SK-N-SH (cell line): Measurements from ENCODE around the gene PRKG1. TPM values are rescaled to one million over a fixed set of nuclear protein-coding genes. Genes with fewer than 3 reads are reported as not detected.

Experiments used
- CTCF ChIA-PET: fragments of 300-600, 350-600 bp; formaldehyde crosslinking; extraction: SDS; loops from one replicate; lab custom pipeline; 2021; lab: Yijun Ruan, JAX
- POLR2A ChIA-PET: fragments of 350-600 bp; sonication (Branson Sonifier 250); formaldehyde crosslinking; extraction: SDS; loops from one replicate; lab custom pipeline; 2020; ENCODE audit warnings: antibody characterized with exemption, inconsistent platforms; lab: Yijun Ruan, JAX
- DNase-seq: peaks from one replicate; pipeline ENCODE4 v3.0.0; 2012
- H2AFZ ChIP-seq: fragments of 200-600 bp; sonication (generic); 2 replicates; pipeline ENCODE4 v1.8.1; 2016; ENCODE audit warnings: antibody characterized with exemption, mild to moderate bottlenecking, low read depth
- H3F3A ChIP-seq: fragments of 200-600 bp; sonication (generic); replicated peaks from 2 replicates; pipeline ENCODE3; 2016; ENCODE audit warnings: antibody characterized with exemption, mild to moderate bottlenecking; ENCODE audit not compliant: insufficient read depth
- H3K27ac ChIP-seq, 2 experiments: fragments of 200-500 bp in 1 of 2; fragments of 200-600 bp in 1 of 2; sonication (Bioruptor generic) in 1 of 2; sonication (generic), shearing (Covaris generic) in 1 of 2; 2 replicates each; pipeline versions ENCODE4 v1.5.1 to v1.6.1; 2014 to 2016; ENCODE audit warnings: low read depth in 2 of 2, inconsistent platforms in 1 of 2, low read length in 1 of 2, mild to moderate bottlenecking in 1 of 2, mixed read lengths in 1 of 2
- H3K27me3 ChIP-seq: fragments of 200-600 bp; sonication (generic), shearing (Covaris generic); 2 replicates; pipeline ENCODE4 v1.6.1; 2016; ENCODE audit warnings: mixed run types; ENCODE audit not compliant: insufficient read depth
- H3K36me3 ChIP-seq, 2 experiments: fragments of 200-500 bp in 1 of 2; fragments of 200-600 bp in 1 of 2; sonication (Bioruptor generic) in 1 of 2; sonication (generic) in 1 of 2; replicated peaks in 1 of 2; 2 replicates each; pipeline versions ENCODE3 to v1.5.1; 2014 to 2016; ENCODE audit warnings: low read length in 1 of 2, mild to moderate bottlenecking in 1 of 2; ENCODE audit not compliant: insufficient read depth in 2 of 2, control insufficient read depth in 1 of 2
- H3K4me1 ChIP-seq, 2 experiments: fragments of 200-500 bp in 1 of 2; fragments of 200-600 bp in 1 of 2; sonication (Bioruptor generic) in 1 of 2; sonication (generic), shearing (Covaris generic) in 1 of 2; 2 replicates each; pipeline versions ENCODE4 v1.5.1 to v1.6.1; 2014 to 2016; ENCODE audit warnings: low read depth in 1 of 2, low read length in 1 of 2, mixed run types in 1 of 2; ENCODE audit not compliant: insufficient read depth in 2 of 2, control insufficient read depth in 1 of 2
- H3K4me2 ChIP-seq: fragments of 200-600 bp; sonication (generic), shearing (Covaris generic); 2 replicates; pipeline ENCODE4 v1.6.1; 2017; ENCODE audit warnings: mixed run types
- H3K4me3 ChIP-seq, 2 experiments: fragments of 200-500 bp in 1 of 2; fragments of 200-600 bp in 1 of 2; sonication (Bioruptor generic) in 1 of 2; sonication (generic), shearing (Covaris generic) in 1 of 2; 2 replicates each; pipeline versions ENCODE4 v1.5.1 to v1.8.1; 2014 to 2016; ENCODE audit warnings: low read depth in 2 of 2, inconsistent platforms in 1 of 2, low read length in 1 of 2, mild to moderate bottlenecking in 1 of 2, mixed read lengths in 1 of 2, moderate library complexity in 1 of 2
- H3K79me2 ChIP-seq: fragments of 200-600 bp; sonication (generic); 2 replicates; pipeline ENCODE4 v1.8.1; 2017; ENCODE audit warnings: mild to moderate bottlenecking; ENCODE audit not compliant: insufficient read depth
- H3K9ac ChIP-seq: fragments of 200-600 bp; sonication (generic); 2 replicates; pipeline ENCODE4 v1.6.1; 2017; ENCODE audit warnings: mixed run types
- H3K9me2 ChIP-seq: fragments of 200-600 bp; sonication (generic); 2 replicates; pipeline ENCODE4 v1.6.1; 2017; ENCODE audit warnings: mixed run types
- H3K9me3 ChIP-seq: fragments of 200-600 bp; sonication (generic); 2 replicates; pipeline ENCODE4 v1.6.1; 2017; ENCODE audit warnings: mixed run types, mild to moderate bottlenecking, moderate library complexity
- H4K20me1 ChIP-seq: fragments of 200-600 bp; sonication (generic); 2 replicates; pipeline ENCODE4 v1.6.1; 2017; ENCODE audit warnings: mild to moderate bottlenecking, mixed run types; ENCODE audit not compliant: insufficient read depth
- CHD2 ChIP-seq: fragments of 150-350 bp; IDR thresholded peaks from 2 replicates; pipeline ENCODE4 v1.6.1; 2018; ENCODE audit warnings: low read length; ENCODE audit not compliant: partially characterized antibody
- EP300 ChIP-seq, 2 experiments: IDR thresholded peaks; 2 replicates each; pipeline versions ENCODE4 v1.4.0 to v1.6.1; 2012; ENCODE audit warnings: borderline replicate concordance in 1 of 2, low read depth in 1 of 2, low read length in 1 of 2
- EZH2phosphoT487 ChIP-seq: fragments of 200-600 bp; sonication (generic); IDR thresholded peaks from 2 replicates; pipeline ENCODE4 v1.6.1; 2017; ENCODE audit warnings: low read depth, mixed run types, mild to moderate bottlenecking, antibody characterized with exemption, moderate library complexity, borderline replicate concordance
- GATA2 ChIP-seq: sonication (generic); formaldehyde crosslinking; IDR thresholded peaks from 2 replicates; pipeline ENCODE4 v1.5.0; 2020; ENCODE audit warnings: mild to moderate bottlenecking, missing genetic modification reagents
- JUND ChIP-seq: IDR thresholded peaks from 2 replicates; pipeline ENCODE4 v1.4.0; 2012
- MEF2A ChIP-seq: IDR thresholded peaks from 2 replicates; pipeline ENCODE4 v1.4.0; 2012; ENCODE audit warnings: low read depth, borderline replicate concordance
- MXI1 ChIP-seq: IDR thresholded peaks from 2 replicates; pipeline ENCODE4 v1.6.1; 2012; ENCODE audit warnings: mild to moderate bottlenecking, low read depth, low read length, improper control_type of control experiment
- RCOR1 ChIP-seq: fragments of 150-350 bp; IDR thresholded peaks from 2 replicates; pipeline ENCODE4 v1.6.1; 2017; ENCODE audit warnings: antibody characterized with exemption, low read length
- RFX5 ChIP-seq: IDR thresholded peaks from 2 replicates; pipeline ENCODE4 v1.6.1; 2012; ENCODE audit warnings: mild to moderate bottlenecking, improper control_type of control experiment, low read length
- SIN3A ChIP-seq: IDR thresholded peaks from 2 replicates; pipeline ENCODE4 v1.6.1; 2012; ENCODE audit warnings: low read depth, mild to moderate bottlenecking, low read length, moderate library complexity, borderline replicate concordance
- TCF12 ChIP-seq: IDR thresholded peaks from 2 replicates; pipeline ENCODE4 v1.4.0; 2012
- TEAD4 ChIP-seq: IDR thresholded peaks from 2 replicates; pipeline ENCODE4 v1.4.0; 2012; ENCODE audit warnings: mild to moderate bottlenecking, borderline replicate concordance; ENCODE audit not compliant: insufficient read depth
- YY1 ChIP-seq: IDR thresholded peaks from 2 replicates; pipeline ENCODE4 v1.4.0; 2012; ENCODE audit warnings: low read depth, mild to moderate bottlenecking
- WGBS: methylation state at CpG from one replicate; pipeline ENCODE4 v1.1.6; 2017; ENCODE audit warnings: low lambda C conversion rate; 5-methylcytosine and 5-hydroxymethylcytosine counted together
- polyA plus RNA-seq, 3 experiments: library from polyadenylated mRNA; depleted of rRNA; stranded (reverse); fragments of >200 nt; gene quantifications; 2 replicates each; pipeline ENCODE4 v1.2.3, GENCODE V29; 2012
- TF ChIP-seq, protein P1 (sequence below): IDR thresholded peaks from 2 replicates; pipeline ENCODE4 v1.4.0; 2012; ENCODE audit warnings: low read depth
- TF ChIP-seq, protein P2 (sequence below): IDR thresholded peaks from 2 replicates; pipeline ENCODE4 v1.4.0; 2012; ENCODE audit warnings: low read depth, borderline replicate concordance
- TF ChIP-seq, protein P3 (sequence below): fragments of 150-350 bp; IDR thresholded peaks from 2 replicates; pipeline ENCODE4 v1.6.1; 2016; ENCODE audit warnings: mild to moderate bottlenecking, low read depth, low read length
- TF ChIP-seq, protein P4 (sequence below): fragments of 150-350 bp; IDR thresholded peaks from 2 replicates; pipeline ENCODE4 v1.6.1; 2017; ENCODE audit warnings: antibody characterized with exemption, low read length, low read depth, borderline replicate concordance
- TF ChIP-seq, protein P5 (sequence below): IDR thresholded peaks from 2 replicates; pipeline ENCODE4; 2012
- TF ChIP-seq, protein P6 (sequence below): IDR thresholded peaks from 2 replicates; pipeline ENCODE4 v1.4.0; 2012; ENCODE audit warnings: low read depth, borderline replicate concordance

Gene PRKG1
- polyA plus RNA-seq, 1 of the 3 experiments (the other 2 are of a cell fraction) = 4.1 TPM

DNA sequence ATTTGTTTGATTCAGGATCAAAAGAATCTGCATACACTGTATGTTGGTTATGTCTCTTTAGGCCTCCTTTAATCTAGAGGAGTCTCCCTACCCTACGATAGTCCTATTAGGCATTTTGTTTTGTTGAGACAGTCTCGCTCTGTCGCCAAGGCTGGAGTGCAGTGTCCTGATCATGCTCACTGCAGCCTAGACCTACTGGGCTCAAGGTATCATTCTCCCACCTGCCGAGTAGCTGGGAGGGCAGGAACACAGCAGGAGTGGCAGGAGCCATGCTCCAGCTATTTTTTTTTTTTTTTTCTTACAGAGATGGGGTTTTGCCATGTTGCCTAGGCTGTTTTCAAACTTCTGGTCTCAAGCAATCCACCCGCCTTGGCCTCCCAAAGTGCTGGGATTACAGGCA lies 1116.8 kb downstream of the PRKG1 start:
- Histone ChIP-seq H3F3A (no peaks in the 10 kb centered on the region), H3K9me2 (no peaks in the 10 kb centered on the region)
- TF ChIP-seq MEF2A (no peak), GATA2 (CRISPR knock-in tag) (no peak), JUND (no peak), YY1 (no peak), TEAD4 (no peak), EZH2phosphoT487 (no peak), SIN3A (no peak), TCF12 (no peak), MXI1 (no peak), RFX5 (no peak)
- TF ChIP-seq, protein P1, sequence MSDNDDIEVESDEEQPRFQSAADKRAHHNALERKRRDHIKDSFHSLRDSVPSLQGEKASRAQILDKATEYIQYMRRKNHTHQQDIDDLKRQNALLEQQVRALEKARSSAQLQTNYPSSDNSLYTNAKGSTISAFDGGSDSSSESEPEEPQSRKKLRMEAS = no peak
- TF ChIP-seq, protein P2, sequence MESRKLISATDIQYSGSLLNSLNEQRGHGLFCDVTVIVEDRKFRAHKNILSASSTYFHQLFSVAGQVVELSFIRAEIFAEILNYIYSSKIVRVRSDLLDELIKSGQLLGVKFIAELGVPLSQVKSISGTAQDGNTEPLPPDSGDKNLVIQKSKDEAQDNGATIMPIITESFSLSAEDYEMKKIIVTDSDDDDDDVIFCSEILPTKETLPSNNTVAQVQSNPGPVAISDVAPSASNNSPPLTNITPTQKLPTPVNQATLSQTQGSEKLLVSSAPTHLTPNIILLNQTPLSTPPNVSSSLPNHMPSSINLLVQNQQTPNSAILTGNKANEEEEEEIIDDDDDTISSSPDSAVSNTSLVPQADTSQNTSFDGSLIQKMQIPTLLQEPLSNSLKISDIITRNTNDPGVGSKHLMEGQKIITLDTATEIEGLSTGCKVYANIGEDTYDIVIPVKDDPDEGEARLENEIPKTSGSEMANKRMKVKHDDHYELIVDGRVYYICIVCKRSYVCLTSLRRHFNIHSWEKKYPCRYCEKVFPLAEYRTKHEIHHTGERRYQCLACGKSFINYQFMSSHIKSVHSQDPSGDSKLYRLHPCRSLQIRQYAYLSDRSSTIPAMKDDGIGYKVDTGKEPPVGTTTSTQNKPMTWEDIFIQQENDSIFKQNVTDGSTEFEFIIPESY = no peak
- TF ChIP-seq, protein P3, sequence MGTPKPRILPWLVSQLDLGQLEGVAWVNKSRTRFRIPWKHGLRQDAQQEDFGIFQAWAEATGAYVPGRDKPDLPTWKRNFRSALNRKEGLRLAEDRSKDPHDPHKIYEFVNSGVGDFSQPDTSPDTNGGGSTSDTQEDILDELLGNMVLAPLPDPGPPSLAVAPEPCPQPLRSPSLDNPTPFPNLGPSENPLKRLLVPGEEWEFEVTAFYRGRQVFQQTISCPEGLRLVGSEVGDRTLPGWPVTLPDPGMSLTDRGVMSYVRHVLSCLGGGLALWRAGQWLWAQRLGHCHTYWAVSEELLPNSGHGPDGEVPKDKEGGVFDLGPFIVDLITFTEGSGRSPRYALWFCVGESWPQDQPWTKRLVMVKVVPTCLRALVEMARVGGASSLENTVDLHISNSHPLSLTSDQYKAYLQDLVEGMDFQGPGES = no peak
- TF ChIP-seq, all 33 proteins: peak for 0
- Histone ChIP-seq H3K4me3 (no peak overlapping the region), H3K9me3 (no peaks in the 10 kb centered on the region), H3K27ac (no peak overlapping the region), H3K27me3 (no peaks in the 10 kb centered on the region), H3K4me2 (no peak overlapping the region), H3K9ac (no peak overlapping the region), H3K79me2 (no peaks in the 10 kb centered on the region), H3K4me1 (no peaks in the 10 kb centered on the region), H4K20me1 (no peaks in the 10 kb centered on the region), H2AFZ (no peak overlapping the region), H3K36me3 (no peaks in the 10 kb centered on the region)
- ChIA-PET CTCF (interaction anchor here (1.1 kb wide), 1 partner anchor 25 kb away, joined by 3 read pairs; no protein-coding TSS in a partner anchor), POLR2A (no interaction called here)
- 75% methylated on average over 5 of the region's 5 CpGs for WGBS
- DNase-seq = no peak

DNA sequence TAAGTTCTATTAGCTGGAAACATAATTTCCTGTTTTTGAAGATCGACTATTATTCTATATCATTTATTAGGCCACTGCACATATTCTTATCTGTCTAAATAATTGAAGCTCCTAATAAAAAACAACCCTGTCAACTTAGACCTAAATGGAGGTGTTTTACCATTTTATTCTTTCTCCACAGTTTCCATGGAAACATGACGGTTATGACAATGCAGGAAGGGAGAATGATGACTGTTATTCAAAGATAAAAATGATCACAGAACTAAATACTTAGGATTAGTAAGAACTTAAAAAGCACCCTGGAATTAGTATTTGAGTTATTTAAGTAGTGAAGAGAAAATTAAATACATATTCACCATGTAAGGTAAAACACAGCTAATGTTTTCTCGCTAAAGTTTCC lies 1119.9 kb downstream of the PRKG1 start:
- H2AFZ ChIP-seq = no peak overlapping the region
- H3F3A ChIP-seq = no peaks in the 10 kb centered on the region
- no peaks in the 10 kb centered on the region for H3K9me2 ChIP-seq
- H3K4me3 ChIP-seq = no peak overlapping the region
- no peak overlapping the region for H3K27ac ChIP-seq
- DNase-seq = no peak
- H3K4me1 ChIP-seq = no peaks in the 10 kb centered on the region
- WGBS = 85% methylated on average over 3 of the region's 3 CpGs
- no peak for TF ChIP-seq SIN3A
- TF ChIP-seq YY1 = no peak
- no peak for TF ChIP-seq RCOR1
- TF ChIP-seq TCF12 = no peak
- TF ChIP-seq EP300 (IDR thresholded peaks at IDR 0.05; ENCODE audit: borderline replicate concordance in 1 of 2, low read depth in 1 of 2, low read length in 1 of 2) = no peak
- TF ChIP-seq, protein P4, sequence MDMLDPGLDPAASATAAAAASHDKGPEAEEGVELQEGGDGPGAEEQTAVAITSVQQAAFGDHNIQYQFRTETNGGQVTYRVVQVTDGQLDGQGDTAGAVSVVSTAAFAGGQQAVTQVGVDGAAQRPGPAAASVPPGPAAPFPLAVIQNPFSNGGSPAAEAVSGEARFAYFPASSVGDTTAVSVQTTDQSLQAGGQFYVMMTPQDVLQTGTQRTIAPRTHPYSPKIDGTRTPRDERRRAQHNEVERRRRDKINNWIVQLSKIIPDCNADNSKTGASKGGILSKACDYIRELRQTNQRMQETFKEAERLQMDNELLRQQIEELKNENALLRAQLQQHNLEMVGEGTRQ = no peak
- TF ChIP-seq, protein P5, sequence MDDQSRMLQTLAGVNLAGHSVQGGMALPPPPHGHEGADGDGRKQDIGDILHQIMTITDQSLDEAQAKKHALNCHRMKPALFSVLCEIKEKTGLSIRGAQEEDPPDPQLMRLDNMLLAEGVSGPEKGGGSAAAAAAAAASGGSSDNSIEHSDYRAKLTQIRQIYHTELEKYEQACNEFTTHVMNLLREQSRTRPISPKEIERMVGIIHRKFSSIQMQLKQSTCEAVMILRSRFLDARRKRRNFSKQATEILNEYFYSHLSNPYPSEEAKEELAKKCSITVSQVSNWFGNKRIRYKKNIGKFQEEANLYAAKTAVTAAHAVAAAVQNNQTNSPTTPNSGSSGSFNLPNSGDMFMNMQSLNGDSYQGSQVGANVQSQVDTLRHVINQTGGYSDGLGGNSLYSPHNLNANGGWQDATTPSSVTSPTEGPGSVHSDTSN = no peak
- TF ChIP-seq EZH2phosphoT487 = no peak
- TF ChIP-seq CHD2 = no peak
- TF ChIP-seq, protein P6, sequence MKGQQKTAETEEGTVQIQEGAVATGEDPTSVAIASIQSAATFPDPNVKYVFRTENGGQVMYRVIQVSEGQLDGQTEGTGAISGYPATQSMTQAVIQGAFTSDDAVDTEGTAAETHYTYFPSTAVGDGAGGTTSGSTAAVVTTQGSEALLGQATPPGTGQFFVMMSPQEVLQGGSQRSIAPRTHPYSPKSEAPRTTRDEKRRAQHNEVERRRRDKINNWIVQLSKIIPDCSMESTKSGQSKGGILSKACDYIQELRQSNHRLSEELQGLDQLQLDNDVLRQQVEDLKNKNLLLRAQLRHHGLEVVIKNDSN = no peak
- CTCF ChIA-PET = interaction anchor here (1.3 to 2.1 kb wide), 3 partner anchors 10 to 1131 kb away, joined by 3 to 8 read pairs (median 3); no protein-coding TSS in a partner anchor
- no peaks in the 10 kb centered on the region for H4K20me1 ChIP-seq
- no peak overlapping the region for H3K9ac ChIP-seq
- no peaks in the 10 kb centered on the region for H3K9me3 ChIP-seq
- no peak overlapping the region for H3K4me2 ChIP-seq
- H3K27me3 ChIP-seq = no peaks in the 10 kb centered on the region
- no peaks in the 10 kb centered on the region for H3K79me2 ChIP-seq
- H3K36me3 ChIP-seq = no peaks in the 10 kb centered on the region
- POLR2A ChIA-PET = no interaction called here
